Esophagus squamous epithelium (tissue), 4 donors: ENCODE data around the gene HLA-DQB1.
"Not testable (repeated sequence)": the region's sequence is repeated elsewhere in the genome, so short reads cannot be mapped to it uniquely, and the experiment has no call there.

Source experiments
- CTCF ChIP-seq, 6 experiments: fragments of 450-650 bp in 4 of 6; fragments of 200-600 bp in 2 of 6; sonication (generic) in 2 of 6; IDR thresholded peaks; one replicate each; pipeline ENCODE4 v1.5.1; 2016 to 2019; ENCODE audit warnings: antibody characterized with exemption in 6 of 6, mild to moderate bottlenecking in 4 of 6, moderate library complexity in 4 of 6
- POLR2A ChIP-seq, 4 donors: fragments of 450-650 bp; IDR thresholded peaks; one replicate each; pipeline ENCODE4 v1.6.1; 2017; ENCODE audit warnings: antibody characterized with exemption in 4 of 4, mild to moderate bottlenecking in 4 of 4, moderate library complexity in 3 of 4

GRCh38 chr6:32674123-32674522 is 7.7 kb upstream of the HLA-DQB1 start:
- not testable (repeated sequence) for TF ChIP-seq POLR2A, CTCF (IDR thresholded peaks at IDR 0.05)
